Measurements from ENCODE around the gene IL20RA.
A peak's percentile ranks its signal among the peaks of the same experiment; 100 is the strongest.

The IL20RA gene

DNA sequence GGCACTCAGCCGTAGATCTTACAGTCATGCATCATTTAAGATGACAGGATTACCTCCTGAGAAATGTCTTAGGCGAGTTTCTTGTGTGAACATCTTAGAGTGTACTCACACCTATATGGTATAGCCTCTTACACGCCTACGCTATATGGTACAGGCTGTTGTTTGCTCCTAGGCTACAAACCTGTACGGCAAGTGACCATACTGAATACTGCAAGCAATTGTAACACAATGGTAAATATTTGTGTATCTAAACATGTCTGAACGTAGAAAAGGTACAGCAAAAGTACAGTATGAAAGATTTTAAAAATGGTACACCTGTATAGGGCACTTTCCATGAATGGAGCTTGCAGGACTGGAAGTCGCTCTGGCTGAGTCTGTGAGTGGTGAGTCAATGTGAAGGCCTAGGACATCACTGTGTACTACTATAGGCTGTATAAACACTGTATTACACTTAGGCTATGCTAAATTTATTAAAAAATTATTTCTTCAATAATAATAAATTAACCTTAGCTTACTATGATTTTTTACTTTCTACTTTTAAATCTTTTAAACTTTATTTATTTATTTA is 541 bp upstream of the IL20RA start:
- no peak for DNase-seq (ENCODE audit: low read depth)

DNA sequence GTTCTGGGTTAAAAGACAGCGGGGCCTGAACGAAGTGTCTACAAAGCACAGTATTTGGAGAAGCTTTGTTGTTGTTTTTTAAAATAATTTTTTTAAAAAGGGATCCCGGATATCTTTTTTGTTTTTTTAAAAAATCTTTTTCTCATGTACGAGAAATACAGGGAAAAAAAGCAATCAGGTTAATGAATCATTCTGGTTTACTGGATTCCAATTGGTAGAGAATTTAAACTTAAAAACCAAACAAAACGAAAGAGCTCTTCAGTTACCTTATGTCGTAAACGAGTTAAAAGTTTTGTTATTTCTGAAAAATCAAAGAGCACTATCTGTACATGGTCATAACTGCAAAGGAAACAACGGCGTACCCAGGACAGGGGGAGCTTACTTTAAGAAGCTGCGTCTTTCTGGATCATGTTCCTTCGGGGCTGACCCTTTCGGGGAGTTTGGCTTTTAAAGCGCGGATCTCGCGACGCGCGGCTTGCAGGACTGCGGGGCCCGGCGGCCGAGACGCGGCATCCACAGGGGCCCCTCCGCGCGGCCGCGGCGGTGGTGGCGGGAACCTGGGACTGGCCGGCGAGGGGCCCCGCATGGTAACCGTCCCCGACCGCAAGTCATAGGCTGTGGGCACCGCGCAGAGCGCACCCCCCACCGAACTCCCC is 927 bp downstream of the IL20RA start:
- no peak for DNase-seq (ENCODE audit: low read depth)

DNA sequence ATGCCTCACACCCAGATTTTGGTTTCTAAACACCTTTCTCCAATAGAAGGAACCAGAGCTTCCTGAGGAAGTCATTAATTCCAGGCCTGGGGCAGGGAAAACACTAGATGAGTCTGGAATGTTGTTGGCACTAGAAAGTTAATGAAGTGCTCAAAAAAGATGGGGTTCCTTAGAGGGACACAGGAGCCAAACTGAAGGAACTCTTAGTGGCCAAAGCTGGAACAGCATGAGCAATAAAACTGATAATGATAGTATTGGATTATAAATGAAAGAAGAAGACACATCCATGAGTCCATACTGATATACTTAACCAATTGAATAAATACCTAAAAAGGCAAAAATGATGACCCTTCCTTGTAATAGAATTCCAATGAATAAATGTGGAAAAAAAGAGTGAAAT is 4.4 kb downstream of the IL20RA start:
- no peak for DNase-seq (ENCODE audit: low read depth)

DNA sequence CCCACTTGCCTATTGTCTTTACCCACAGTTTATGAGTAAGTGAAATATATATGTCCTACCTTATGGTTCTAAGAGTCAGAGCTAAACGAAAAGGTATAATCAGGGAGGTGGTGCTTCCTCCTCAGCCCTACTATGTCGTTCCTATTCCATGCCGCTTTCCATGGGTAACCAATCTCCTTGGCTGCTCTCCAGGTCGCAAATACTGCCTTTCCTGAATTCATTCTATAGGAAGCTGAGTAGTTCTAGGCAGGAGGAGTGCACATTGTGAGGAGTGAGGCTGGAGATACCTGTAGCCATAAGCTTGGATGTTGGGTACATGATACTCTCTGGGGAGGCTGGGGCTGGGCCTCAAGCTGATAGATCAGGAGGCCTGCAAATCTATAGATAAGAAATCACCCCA is 5.8 kb downstream of the IL20RA start:
- DNase-seq (ENCODE audit: low read depth): no peak

DNA sequence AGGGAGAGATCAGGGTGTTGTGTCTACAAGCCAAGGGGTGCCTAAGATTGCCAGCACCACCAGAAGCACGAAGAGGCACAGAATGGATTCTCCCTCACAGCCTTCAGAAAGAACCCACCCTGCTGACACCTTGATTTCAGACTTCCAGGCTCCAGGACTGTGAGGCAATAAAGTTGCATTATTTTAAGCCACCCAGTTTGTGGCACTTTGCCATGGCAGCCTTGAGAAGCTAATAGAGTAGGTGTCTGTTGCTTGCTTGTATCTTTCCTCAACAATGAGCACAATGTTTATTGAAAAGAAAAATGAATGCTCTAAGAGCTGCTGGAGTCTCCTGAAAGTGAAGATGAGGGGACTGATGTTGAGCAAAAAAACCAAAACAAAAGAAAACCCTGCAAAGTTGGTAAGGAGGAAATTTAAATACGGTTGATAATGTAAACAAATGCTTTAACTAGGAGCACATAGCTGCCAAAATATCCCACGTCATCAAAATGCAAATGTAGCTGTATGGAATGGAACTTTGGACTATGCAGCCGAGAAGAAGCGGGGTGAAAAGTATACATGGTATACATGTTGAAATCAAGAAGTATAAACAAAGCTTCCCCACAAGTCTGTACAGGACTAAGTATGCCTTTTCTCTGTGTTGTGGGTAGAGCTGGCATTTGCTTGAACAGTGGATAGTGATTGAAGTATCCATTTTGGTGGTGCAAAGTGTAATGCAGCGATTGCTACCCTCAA is 8.0 kb downstream of the IL20RA start:
- no peak for DNase-seq (ENCODE audit: low read depth)

DNA sequence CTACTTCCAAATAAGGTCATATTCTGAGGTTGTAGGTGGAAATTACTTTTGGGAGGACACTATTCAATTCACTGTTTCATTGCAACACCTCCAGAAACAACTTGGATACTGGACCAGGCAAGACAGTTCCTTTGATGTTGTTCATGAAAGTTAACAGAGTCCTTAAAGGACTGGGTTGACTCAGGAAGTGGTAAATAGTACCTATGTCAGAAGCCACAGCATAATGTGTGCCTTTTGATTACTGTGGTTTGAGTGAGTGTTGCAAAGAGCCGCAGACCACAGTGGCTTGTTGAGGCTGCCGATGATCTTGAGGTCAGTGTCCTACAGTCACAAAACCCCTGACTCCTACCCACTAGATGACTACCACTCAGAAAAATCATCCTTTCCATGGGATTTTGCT is 10.9 kb downstream of the IL20RA start:
- DNase-seq (ENCODE audit: low read depth): no peak

DNA sequence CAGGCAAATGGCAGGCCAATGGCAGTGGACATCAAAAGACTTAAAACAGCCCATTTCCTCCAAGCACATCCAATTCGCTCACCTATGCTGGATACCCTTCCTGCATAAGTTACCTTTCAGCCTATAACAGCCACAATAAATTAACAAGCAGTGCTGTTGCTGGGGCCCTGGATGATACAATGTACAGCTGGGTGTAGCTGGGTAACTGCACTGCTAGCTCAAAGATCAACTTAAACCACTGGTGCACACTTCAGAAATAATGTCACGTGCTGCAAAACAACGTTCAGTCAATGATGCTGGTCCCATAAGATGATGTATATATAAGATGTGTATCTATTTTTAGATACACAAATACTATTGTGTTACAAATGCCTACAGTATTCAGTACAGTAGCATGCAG is 13.6 kb downstream of the IL20RA start:
- no peak for DNase-seq (ENCODE audit: low read depth)

DNA sequence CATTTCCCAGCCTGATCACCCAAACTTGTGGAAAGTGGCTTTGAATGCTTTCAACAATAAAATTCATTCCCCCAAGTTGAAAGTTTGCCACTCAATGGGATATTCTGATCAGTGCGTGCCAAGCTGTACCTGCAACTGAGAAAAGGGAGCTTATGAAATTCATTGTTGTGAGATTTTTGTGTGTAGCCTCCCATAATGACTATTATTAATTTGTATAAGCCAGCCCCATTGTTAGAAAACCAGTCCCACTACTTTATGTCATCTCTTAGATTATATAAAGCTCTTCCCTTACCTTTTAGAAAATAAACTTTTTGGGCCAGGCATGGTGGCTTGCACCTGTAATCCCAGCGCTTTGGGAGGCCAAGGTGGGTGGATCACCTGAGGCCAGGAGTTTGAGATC is 15.9 kb downstream of the IL20RA start:
- DNase-seq (ENCODE audit: low read depth): no peak

DNA sequence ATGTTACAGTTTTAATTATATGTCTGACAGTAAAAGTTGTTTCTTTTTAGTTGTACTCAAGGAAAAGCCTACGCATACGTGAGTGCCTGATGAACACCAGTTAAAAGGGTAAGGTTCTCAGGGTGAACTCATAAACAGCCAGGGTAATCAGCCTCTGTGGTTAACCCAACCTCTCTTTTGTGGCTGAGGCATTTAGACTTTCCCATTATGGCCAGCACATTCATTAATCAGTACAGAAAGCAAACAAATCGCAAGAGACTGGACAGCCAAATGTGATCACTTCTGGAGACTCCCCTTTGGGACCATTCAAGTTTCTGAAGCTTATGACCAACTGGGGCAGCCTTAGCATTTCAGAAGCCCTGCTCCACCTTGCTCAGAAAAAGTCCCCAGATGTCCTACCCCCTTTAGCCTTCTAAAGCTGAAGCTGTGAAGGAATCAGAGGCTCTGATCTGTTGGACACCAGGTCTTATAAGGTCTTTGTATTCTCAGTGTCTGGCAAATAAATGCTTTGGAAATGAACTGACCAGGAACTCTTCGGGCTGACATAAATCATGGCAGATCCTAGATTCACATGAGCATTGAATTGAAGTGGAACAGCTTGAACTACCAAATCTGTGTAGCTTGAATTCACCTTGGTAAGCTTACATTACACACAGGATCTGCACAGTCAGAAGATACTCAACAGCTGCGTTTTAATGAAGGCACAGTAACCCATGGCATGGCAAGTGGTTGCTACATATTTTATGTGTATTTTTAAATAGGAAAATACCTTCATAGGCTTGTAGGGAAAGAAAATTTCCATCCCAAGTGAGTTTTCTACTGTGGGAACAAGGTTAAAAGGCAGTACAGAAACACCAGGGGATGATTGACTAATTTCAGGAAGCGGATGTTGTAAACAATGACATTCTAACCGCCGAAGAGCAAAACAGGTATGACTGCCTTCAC is 18.7 kb downstream of the IL20RA start:
- no peak for DNase-seq (ENCODE audit: low read depth)

DNA sequence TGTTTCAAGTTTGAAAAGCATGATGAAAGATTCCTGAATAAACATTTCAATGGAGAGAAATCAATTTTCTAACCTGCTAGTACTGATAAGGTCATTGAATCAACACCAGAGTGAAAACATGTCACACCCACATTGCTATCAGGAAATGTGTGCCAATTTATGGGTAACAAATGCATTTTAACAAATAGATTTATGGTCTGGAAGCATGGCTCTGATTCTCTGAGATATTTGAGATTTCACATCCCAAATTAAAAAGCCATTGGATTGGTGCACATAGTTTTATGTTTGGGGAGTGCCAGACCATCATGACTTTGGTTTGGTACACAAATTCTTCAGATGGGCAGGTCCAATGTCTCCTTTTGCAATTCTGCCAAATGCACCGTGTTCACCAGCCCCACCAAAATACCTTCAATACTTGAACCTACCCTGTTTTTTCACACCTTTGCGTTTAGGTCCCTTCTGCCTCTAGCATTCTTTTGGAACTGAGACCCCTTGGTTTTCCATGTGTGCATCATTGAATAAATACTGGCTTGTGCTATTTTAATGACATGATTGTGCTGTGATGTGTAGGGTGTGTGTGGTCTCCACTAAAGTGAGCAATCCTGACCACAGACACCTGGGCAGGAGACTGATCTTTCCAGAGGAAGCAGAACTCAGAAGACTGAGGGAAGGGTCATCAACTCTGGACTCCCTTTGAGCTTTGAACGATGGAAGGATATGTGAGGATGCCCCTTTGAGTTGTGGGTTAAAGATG is 20.4 kb downstream of the IL20RA start:
- no peak for DNase-seq (ENCODE audit: low read depth)

DNA sequence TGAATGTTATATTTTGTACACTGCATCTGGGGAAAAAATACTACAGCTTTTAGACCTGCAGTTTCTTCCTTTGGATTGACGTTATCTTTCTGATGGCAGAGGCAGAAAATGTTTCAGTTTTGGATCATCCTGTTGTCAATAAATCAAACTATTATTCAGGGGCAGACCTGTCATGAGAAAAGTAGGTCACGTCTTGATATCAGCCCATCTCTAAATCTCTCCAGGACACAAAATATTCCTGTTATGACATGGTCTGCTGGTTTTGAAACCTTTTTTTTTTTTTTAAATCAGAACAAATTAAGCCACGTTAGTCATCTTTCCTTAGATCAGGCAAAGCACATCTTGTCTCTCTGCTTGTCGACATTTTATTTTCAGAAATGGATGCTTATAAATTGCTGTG is 24.0 kb downstream of the IL20RA start:
- DNase-seq (ENCODE audit: low read depth): no peak

DNA sequence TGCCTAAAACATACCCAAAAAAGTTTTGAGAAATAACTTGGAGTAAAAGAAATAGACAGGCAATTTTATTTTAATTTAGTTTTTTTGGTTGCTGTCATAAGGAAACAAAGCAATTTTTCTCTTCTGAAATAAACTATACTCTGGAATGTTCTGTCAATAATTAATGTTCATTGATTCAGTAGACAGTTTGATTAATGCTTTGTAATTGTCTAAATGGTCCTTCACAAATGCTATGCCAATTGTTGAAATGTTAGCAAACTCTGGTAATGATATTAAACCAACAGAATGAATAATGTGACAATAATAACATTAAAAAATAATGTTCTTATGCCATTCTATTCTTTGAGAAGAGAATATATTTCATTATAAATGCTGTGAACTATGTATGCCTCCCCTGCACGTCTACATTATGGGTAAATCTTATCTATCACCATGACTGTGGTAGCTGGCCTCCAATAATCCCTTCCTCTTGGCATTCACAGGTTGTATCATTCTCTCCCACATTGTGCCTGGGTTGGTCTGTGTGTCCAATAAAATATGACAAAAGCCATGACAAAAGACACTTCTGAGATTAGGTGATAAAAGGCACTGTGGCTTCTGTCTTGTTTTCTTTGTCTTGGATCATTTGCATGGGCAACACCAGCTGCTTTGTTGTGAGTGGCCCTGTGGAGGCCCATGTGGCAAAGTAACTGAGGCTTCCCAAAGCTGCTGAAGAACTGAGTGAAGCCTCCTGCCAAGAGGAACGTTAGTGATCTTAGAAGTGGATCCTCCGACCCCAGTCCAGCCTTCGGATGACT is 25.1 kb downstream of the IL20RA start:
- no peak for DNase-seq (ENCODE audit: low read depth)

DNA sequence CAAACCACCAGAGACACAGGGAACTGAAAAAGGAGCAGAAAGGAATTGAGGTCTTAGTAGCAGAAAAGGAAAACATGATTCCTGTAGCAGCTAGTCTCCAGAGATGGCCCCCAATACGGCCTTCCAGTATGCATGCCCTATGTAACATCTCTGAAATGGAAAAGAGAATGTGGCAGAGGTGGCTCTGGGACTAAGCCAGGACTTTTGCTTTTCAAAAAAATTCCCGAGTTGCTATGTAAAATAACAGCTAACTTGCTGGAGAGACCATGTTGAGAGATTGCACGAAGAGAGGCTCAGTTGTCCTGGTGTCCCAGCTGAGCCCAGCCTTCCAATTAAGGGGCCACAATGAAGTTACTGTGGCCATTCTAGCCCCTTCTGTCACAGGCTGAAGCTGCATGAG is 27.7 kb downstream of the IL20RA start:
- DNase-seq (ENCODE audit: low read depth): no peak

DNA sequence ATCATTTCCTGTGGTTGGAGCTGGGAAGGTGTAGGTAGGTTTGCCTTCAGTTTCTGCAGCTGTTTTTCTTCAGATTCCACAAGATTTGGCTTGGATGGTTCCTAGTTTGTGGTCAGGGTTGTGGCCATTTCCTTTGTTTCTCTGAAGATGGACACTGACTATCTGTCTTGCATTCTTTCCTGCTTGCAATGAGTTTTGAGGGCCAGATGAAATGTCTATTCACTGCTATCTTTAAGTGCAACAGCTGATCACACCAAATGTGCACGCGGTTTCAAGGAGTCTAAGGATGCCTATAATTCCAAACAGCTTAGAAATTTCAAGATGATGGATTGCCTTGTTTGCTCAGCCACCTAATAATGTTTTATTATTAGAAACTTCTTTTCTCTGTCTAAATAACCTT is 28.4 kb downstream of the IL20RA start:
- no peak for DNase-seq (ENCODE audit: low read depth)

DNA sequence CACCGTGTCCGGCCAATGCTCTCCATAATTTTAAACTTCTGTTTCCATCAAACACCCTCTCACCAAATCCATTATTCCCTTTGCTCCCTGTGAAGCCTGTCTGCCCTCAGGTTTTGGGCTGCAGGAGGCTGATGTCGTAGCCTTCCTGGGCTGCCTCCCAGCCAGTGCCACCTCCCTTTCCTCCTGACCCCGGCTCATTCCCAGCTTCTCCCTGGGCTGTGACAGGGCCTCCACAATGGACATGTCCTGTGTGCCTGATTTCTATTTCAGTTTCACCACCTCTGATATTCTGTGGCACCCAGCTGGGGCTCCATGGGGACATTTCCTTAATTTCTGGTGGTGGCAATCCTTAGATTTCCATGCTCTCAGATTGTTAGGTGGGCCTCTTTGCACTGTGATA is 28.8 kb downstream of the IL20RA start:
- DNase-seq (ENCODE audit: low read depth): no peak

DNA sequence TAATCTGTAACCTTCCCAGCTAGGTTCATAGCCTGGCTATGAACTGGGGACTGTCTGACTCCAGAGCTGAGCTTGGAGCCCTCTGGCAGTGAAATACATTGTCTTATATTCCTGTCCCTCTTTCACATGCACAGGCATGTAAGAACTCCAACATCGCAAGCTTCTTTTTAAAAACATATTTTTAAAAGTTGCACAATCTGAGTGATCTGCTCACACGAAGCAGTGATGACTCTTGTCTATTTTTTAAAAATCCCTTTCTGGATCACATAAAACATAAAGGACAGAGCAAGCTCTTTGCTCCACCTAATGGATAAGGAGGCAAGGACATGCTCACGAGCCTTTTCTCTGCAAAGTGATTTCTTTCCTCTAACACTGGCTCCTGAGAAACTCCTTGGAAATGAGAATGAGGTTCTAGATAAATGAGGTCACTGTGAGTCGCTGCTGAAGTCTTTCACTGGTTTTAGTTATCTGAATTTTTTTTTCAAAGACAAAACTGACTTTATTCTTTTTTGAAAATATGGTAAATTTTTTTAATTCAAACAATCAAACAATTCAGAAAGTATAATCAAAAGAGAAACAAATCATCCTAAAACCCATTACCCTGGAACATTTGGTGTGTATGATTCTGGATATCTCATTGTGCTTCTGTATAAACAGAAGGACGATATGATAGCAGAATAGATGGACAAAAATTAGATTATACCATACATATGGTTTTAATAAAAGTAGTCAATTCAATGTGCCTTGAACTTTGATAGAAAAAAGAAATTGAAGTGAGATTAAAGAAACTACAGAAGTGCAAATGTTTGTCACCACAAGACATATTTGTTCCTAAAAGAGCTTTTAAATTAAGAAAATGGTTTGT is 30.8 kb downstream of the IL20RA start:
- peak; percentile 22 for DNase-seq (ENCODE audit: low read depth)

DNA sequence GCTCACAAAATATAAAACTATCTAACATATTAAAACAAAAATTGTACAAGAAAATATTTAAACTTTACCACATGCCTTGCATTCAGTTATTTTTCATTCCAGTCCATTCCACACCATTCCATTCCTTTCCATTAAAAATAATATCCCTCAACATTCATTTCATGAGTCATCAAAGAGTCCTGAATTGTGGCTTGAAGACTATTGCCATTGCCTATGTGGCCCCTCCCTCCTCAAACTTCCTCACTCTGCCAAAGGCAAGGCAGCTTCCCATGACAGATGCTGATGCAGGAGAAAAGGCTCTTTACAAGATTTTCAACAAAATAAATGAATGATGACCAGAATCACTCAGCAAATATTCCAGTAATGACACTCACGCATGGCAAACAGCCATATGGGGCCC is 31.7 kb downstream of the IL20RA start:
- DNase-seq (ENCODE audit: low read depth): no peak

DNA sequence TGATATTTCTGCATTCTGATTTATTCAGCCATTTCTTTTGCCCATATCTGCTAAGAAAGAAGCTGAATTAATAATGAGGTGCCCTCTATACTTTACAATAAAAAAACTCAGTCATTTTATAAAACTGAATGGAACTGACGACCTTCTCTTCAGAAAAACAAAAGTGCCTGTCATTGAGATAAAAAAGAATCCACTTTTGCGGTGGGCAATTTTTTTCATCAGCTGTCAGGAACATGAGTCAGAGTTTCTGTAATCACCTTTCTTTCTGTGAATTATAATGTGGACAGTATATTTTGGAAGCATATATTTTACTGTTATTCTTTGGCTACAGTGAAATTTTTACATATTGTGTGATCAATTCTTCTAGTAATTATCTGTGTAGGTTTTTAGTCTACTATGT is 33.4 kb downstream of the IL20RA start:
- no peak for DNase-seq (ENCODE audit: low read depth)

DNA sequence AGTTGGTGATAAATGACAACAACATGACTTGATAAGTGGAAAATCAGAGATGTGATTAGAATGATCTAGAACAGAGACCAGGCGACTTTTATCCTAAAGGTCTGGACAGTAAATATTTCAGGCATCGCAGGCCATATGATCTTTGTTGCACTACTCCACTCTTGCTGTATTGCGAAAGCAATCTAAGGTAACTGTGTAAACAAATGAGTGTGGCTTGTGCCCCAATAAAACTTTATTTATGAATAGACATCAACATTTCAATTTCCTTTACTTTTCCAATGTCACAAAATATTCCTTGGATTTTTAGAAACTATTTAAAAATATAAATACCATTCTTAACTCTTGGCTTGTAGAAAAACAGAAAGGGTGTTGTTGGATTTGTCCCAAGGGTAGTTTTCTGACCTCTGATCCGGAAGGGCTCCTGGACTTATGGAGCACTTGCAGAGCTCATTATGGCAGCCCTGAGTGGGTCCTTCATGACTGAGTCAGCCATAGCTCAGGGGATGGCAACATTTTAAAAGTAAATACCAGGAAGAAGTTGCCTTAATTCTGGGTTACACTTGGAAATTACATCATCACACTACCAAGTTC is 34.5 kb downstream of the IL20RA start:
- DNase-seq (ENCODE audit: low read depth): no peak

DNA sequence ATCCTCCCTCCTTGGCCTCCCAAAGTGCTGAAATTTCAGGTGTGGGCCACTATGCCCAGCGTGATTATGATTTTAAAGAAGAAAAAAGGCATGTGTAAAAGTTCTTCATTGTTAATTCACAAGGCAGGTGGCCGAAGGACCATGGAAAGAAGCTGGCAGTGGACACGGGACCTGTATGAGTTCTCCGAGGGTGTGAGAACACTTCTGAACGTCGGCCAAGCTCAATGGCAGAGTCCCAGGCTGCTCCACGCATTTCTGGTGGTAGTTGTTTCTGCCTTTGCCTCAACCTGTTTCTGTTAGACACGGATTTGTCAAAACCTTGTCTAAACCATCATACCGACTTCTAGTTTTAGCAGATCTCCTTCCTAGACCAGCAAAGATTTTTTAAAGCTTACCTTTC is 36.6 kb downstream of the IL20RA start:
- DNase-seq (ENCODE audit: low read depth): no peak

Measured in fibroblast of the conjunctiva (primary cell).